ENCODE results near the gene MRPL52.

The MRPL52 gene

GRCh38 chr14:22884076-22884737, 54.5 kb downstream of the MRPL52 start:
- Mint-ChIP-seq H3K27ac (peak overlapping the region; percentile 83 to 91 (median 88)), H3K36me3 (ENCODE audit: low read depth) (no peaks in the 10 kb centered on the region), H3K4me3 (peak overlapping the region; percentile 66 to 77 (median 76)), H3K9me3 (no peaks in the 10 kb centered on the region), H3K4me1 (peaks cover 58% of the 10 kb centered on the region), H3K27me3 (ENCODE audit: low read depth) (peaks cover 5% of the 10 kb centered on the region)
- TF ChIP-seq CTCF (IDR thresholded peaks at IDR 0.05; ENCODE audit: unreplicated experiment in 3 of 3), result no peak

All from nephron (organoid).